Activated CD4-positive, alpha-beta memory T cell treated with anti-CD3 and anti-CD28 coated beads for 36 hours (primary cell): ENCODE measurements around the gene FAM117A. TPM values are rescaled to one million over a fixed set of nuclear protein-coding genes. Genes with fewer than 3 reads are reported as not detected.

ENCODE experiments used
- CTCF ChIA-PET: fragments of 350-600 bp; sonication (Branson Sonifier 250); formaldehyde crosslinking; loops from one replicate; lab custom pipeline; 2021; ENCODE audit warnings: antibody characterized with exemption, inconsistent platforms; lab: Charles Lee
- POLR2A ChIA-PET: fragments of 350-600 bp; sonication (Branson Sonifier 250); formaldehyde crosslinking; loops from one replicate; lab custom pipeline; 2021; ENCODE audit warnings: antibody characterized with exemption; lab: Charles Lee
- DNase-seq: peaks from one replicate; pipeline ENCODE4 v3.0.0-alpha.2; 2020
- H3K27ac Mint-ChIP-seq: one replicate; pipeline ENCODE4 v1.8.0; 2021; ENCODE audit warnings: mixed read lengths
- H3K27me3 Mint-ChIP-seq: one replicate; pipeline ENCODE4 v1.8.0; 2021; ENCODE audit warnings: mixed read lengths
- H3K36me3 Mint-ChIP-seq: one replicate; pipeline ENCODE4 v1.8.0; 2021; ENCODE audit warnings: mixed read lengths
- H3K4me1 Mint-ChIP-seq: one replicate; pipeline ENCODE4 v1.8.0; 2021; ENCODE audit warnings: low read depth, mixed read lengths
- H3K4me3 Mint-ChIP-seq: one replicate; pipeline ENCODE4 v1.8.0; 2021; ENCODE audit warnings: mild to moderate bottlenecking, mixed read lengths
- H3K9me3 Mint-ChIP-seq: one replicate; pipeline ENCODE4 v1.8.0; 2021; ENCODE audit warnings: mixed read lengths
- intact Hi-C: fragments of 100-400 bp; cut with micrococcal nuclease; formaldehyde crosslinking; loops from one replicate; pipeline ENCODE4 v1.15.1; 2023
- total RNA-seq, 2 experiments: library from RNA; stranded (reverse); gene quantifications; one replicate each; pipeline ENCODE4 v1.2.3, GENCODE V29; 2021

The FAM117A gene
- total RNA-seq, 2 experiments from 2014 or later = 20.9 to 21.6 TPM

GRCh38 chr17:49694847-49695697, 68.9 kb downstream of the FAM117A start:
- intact Hi-C loops = loop anchor here (1.0 to 5.0 kb wide), 2 partner anchors 120 to 283 kb away; partner anchors contain the start of genes NXPH3 and PHB1
- H3K4me3 Mint-ChIP-seq = peak overlapping the region; percentile 10

GRCh38 chr17:49692751-49693150, 71.2 kb downstream of the FAM117A start:
- no peak overlapping the region for H3K27ac Mint-ChIP-seq
- H3K4me3 Mint-ChIP-seq = no peak overlapping the region
- H3K4me1 Mint-ChIP-seq = peaks cover 42% of the 10 kb centered on the region
- no peaks in the 10 kb centered on the region for H3K36me3 Mint-ChIP-seq
- ChIA-PET CTCF (interaction anchor here (1.2 to 24.6 kb wide), 2 partner anchors 16 to 121 kb away, joined by 5 to 564 read pairs; partner anchors contain the start of gene NXPH3), POLR2A (no interaction called here)
- no peak for DNase-seq
- H3K9me3 Mint-ChIP-seq = no peaks in the 10 kb centered on the region
- intact Hi-C loops = no loop called here
- no peaks in the 10 kb centered on the region for H3K27me3 Mint-ChIP-seq

More at GRCh38 chr17:49694847-49695697, 68.9 kb downstream of the FAM117A start:
- POLR2A ChIA-PET = interaction anchor here (1.2 to 2.0 kb wide), 3 partner anchors 13 to 59 kb away, joined by 3 to 7 read pairs (median 7); partner anchors contain the start of gene SLC35B1
- H3K27me3 Mint-ChIP-seq = no peaks in the 10 kb centered on the region
- H3K4me1 Mint-ChIP-seq = peaks cover 28% of the 10 kb centered on the region
- H3K27ac Mint-ChIP-seq = peak overlapping the region; percentile 81
- peaks cover 5% of the 10 kb centered on the region for H3K36me3 Mint-ChIP-seq
- DNase-seq = peak; percentile 84
- CTCF ChIA-PET = interaction anchor here (0.7 to 24.6 kb wide), 31 partner anchors 13 to 399 kb away, joined by 3 to 564 read pairs (median 6); partner anchors contain the start of genes FAM117A, NXPH3, SLC35B1 and SPOP
- H3K9me3 Mint-ChIP-seq = no peaks in the 10 kb centered on the region

- no peaks in the 10 kb centered on the region for H3K27me3 Mint-ChIP-seq
- H3K27ac Mint-ChIP-seq = no peak overlapping the region
- no peaks in the 10 kb centered on the region for H3K36me3 Mint-ChIP-seq
- no peaks in the 10 kb centered on the region for H3K9me3 Mint-ChIP-seq
- H3K4me3 Mint-ChIP-seq = no peak overlapping the region
- peaks cover 49% of the 10 kb centered on the region for H3K4me1 Mint-ChIP-seq
- ChIA-PET POLR2A (no interaction called here), CTCF (interaction anchor here (24.6 kb wide), 1 partner anchor 120 kb away, joined by 564 read pairs; the partner anchor contains the start of gene NXPH3)
- intact Hi-C loops = no loop called here
- no peak for DNase-seq
Observed at GRCh38 chr17:49691677-49692191, 72.2 kb downstream of the FAM117A start.

GRCh38 chr17:49691086-49691676, 72.8 kb downstream of the FAM117A start:
- POLR2A ChIA-PET = no interaction called here
- DNase-seq = no peak
- CTCF ChIA-PET = interaction anchor here (24.6 kb wide), 1 partner anchor 119 kb away, joined by 564 read pairs; the partner anchor contains the start of gene NXPH3
- intact Hi-C loops = no loop called here
- peaks cover 46% of the 10 kb centered on the region for H3K4me1 Mint-ChIP-seq
- no peak overlapping the region for H3K4me3 Mint-ChIP-seq
- no peaks in the 10 kb centered on the region for H3K9me3 Mint-ChIP-seq
- H3K27ac Mint-ChIP-seq = no peak overlapping the region
- no peaks in the 10 kb centered on the region for H3K27me3 Mint-ChIP-seq
- no peaks in the 10 kb centered on the region for H3K36me3 Mint-ChIP-seq

GRCh38 chr17:49690256-49690655, 73.7 kb downstream of the FAM117A start:
- intact Hi-C loops = no loop called here
- Mint-ChIP-seq H3K27me3 (no peaks in the 10 kb centered on the region), H3K9me3 (no peaks in the 10 kb centered on the region), H3K27ac (no peak overlapping the region), H3K4me3 (no peak overlapping the region), H3K36me3 (no peaks in the 10 kb centered on the region), H3K4me1 (peaks cover 36% of the 10 kb centered on the region)
- no peak for DNase-seq
- CTCF ChIA-PET = interaction anchor here (2.1 to 24.6 kb wide), 2 partner anchors 118 to 133 kb away, joined by 12 to 564 read pairs; partner anchors contain the start of gene NXPH3
- POLR2A ChIA-PET = no interaction called here

GRCh38 chr17:49688848-49689247, 75.1 kb downstream of the FAM117A start:
- Mint-ChIP-seq H3K9me3 (no peaks in the 10 kb centered on the region), H3K36me3 (no peaks in the 10 kb centered on the region), H3K27me3 (no peaks in the 10 kb centered on the region), H3K4me1 (peaks cover 32% of the 10 kb centered on the region), H3K27ac (peak overlapping the region; percentile 24), H3K4me3 (peak overlapping the region; percentile 30)
- intact Hi-C loops = loop anchor here (1.0 kb wide), 1 partner anchor 11 kb away; the partner anchor contains the start of gene SPOP
- no peak for DNase-seq
- POLR2A ChIA-PET = interaction anchor here (0.9 kb wide), 1 partner anchor 10 kb away, joined by 4 read pairs; no protein-coding TSS in a partner anchor
- CTCF ChIA-PET = interaction anchor here (0.7 to 24.6 kb wide), 4 partner anchors 19 to 132 kb away, joined by 3 to 564 read pairs (median 8); partner anchors contain the start of genes NXPH3 and SLC35B1

GRCh38 chr17:49687878-49688491, 75.9 kb downstream of the FAM117A start:
- Mint-ChIP-seq H3K9me3 (no peaks in the 10 kb centered on the region), H3K4me3 (peak overlapping the region; percentile 45), H3K36me3 (no peaks in the 10 kb centered on the region), H3K27ac (peak overlapping the region; percentile 88), H3K4me1 (peaks cover 32% of the 10 kb centered on the region), H3K27me3 (no peaks in the 10 kb centered on the region)
- intact Hi-C loops = loop anchor here (1.0 kb wide), 1 partner anchor 10 kb away; the partner anchor contains the start of gene SPOP
- ChIA-PET POLR2A (interaction anchor here (0.7 to 0.9 kb wide), 2 partner anchors 11 kb away, joined by 3 to 4 read pairs; no protein-coding TSS in a partner anchor), CTCF (interaction anchor here (1.4 to 24.6 kb wide), 5 partner anchors 8 to 132 kb away, joined by 3 to 564 read pairs (median 5); partner anchors contain the start of gene NXPH3)
- peak; percentile 31 for DNase-seq

GRCh38 chr17:49681106-49681979, 82.6 kb downstream of the FAM117A start:
- peaks cover 2% of the 10 kb centered on the region for H3K9me3 Mint-ChIP-seq
- ChIA-PET POLR2A (interaction anchor here (0.6 kb wide), 1 partner anchor 23 kb away, joined by 3 read pairs; no protein-coding TSS in a partner anchor), CTCF (interaction anchor here (0.7 to 2.8 kb wide), 5 partner anchors 14 to 125 kb away, joined by 3 to 11 read pairs (median 6); partner anchors contain the start of gene SLC35B1)
- no peak for DNase-seq
- no peak overlapping the region for H3K27ac Mint-ChIP-seq
- no peak overlapping the region for H3K4me3 Mint-ChIP-seq
- H3K27me3 Mint-ChIP-seq = peaks cover 4% of the 10 kb centered on the region
- peaks cover 9% of the 10 kb centered on the region for H3K36me3 Mint-ChIP-seq
- intact Hi-C loops = no loop called here
- peaks cover 10% of the 10 kb centered on the region for H3K4me1 Mint-ChIP-seq

GRCh38 chr17:49680314-49680713, 83.6 kb downstream of the FAM117A start:
- intact Hi-C loops = no loop called here
- peaks cover 9% of the 10 kb centered on the region for H3K36me3 Mint-ChIP-seq
- no peak for DNase-seq

More at GRCh38 chr17:49680314-49680713, 83.6 kb downstream of the FAM117A start:
- ChIA-PET POLR2A (no interaction called here), CTCF (interaction anchor here (0.6 to 2.8 kb wide), 5 partner anchors 15 to 124 kb away, joined by 3 to 10 read pairs (median 5); no protein-coding TSS in a partner anchor)
- Mint-ChIP-seq H3K4me3 (no peak overlapping the region), H3K27me3 (peaks cover 4% of the 10 kb centered on the region), H3K4me1 (peaks cover 21% of the 10 kb centered on the region), H3K9me3 (peaks cover 2% of the 10 kb centered on the region), H3K27ac (no peak overlapping the region)
